GM19238 (cell line): ENCODE measurements around the gene TMTC2.
"Not testable (repeated sequence)": the region's sequence is repeated elsewhere in the genome, so short reads cannot be mapped to it uniquely, and the experiment has no call there.

Experiments used
- DNase-seq: peaks from one replicate; pipeline ENCODE4 v3.0.0; 2011; ENCODE audit warnings: low spot score; ENCODE audit not compliant: insufficient read length

The TMTC2 gene

DNA sequence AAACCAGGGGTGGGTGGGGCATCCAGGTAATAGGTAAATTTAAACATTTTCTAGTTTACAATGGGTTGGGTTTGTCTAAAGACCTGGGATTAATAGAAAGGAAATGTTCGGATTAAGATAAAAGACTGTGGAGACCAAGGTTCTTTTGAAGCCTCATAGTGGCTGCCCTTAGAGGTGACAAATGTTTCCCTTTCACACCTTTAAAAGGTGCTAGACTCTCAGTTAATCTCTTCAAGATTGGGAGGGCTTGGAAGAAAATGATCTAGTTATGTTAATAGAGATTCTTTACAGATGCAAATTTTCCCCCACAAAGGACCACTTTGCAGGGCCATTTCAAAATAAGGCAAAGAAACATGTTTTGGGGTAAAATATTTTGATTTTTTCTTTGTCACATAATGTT lies 39.0 kb downstream of the TMTC2 start:
- DNase-seq, result no peak

DNA sequence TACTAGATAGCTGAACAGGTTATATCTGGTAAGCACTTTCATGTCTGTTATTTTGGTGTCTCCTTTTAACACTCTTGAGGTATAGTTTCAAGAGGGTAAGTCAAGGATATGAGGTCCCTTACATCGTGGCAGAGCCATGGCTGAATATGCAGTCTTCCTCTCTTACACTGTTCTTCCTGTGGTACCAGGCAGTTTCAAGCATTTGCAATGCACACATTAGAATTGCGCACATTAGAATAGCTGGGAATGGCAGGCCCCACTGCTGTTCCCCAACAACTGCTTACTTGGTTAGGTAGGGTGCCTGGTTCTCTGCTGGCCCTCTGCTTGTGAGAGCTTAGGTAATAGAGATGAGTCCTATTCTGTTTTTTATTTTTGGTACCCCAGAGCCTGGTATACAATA lies 41.2 kb downstream of the TMTC2 start:
- no peak for DNase-seq

DNA sequence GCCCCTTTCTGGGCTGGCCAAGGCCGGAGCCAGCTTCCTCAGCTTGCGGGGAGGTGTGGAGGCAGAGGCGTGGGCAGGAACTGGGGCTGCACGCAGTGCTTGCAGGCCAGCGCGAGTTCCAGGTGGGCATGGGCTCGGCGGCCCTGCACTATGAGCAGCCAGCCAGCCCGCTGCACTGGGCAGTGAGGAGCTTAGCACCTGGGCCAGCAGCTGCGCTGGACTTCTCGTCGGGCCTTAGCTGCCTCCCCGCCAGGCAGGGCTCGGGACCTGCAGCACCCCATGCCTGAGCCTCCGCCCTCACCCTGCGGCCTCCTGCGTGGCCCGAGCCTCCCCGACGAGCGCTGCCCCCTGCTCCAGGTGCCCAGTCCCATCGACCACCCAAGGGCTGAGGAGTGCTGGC lies 42.0 kb downstream of the TMTC2 start:
- DNase-seq, result no peak

DNA sequence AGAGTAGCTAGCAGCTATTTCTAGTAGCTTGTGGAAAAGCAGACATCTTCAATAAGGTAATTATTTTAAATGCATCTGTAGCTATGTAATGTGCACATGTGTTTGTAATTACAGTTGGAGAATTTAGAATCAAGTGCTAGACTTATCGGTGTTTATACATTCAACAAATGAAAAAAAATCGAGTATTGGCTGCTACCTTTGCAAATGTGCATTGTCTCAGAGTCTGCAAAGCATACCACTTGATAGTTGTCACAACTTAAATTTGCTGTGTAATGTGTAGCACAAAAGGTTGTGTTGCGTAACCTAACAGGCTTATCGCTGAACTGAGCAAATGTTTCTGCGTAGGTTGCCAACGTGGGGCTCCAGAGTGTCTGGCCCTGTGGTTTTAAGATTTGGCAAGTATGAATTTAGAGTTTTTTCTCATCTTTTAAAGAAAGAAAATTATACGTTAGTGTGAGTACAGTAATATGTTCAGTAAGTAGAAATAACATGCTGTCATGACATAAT lies 44.3 kb downstream of the TMTC2 start:
- DNase-seq, result no peak

DNA sequence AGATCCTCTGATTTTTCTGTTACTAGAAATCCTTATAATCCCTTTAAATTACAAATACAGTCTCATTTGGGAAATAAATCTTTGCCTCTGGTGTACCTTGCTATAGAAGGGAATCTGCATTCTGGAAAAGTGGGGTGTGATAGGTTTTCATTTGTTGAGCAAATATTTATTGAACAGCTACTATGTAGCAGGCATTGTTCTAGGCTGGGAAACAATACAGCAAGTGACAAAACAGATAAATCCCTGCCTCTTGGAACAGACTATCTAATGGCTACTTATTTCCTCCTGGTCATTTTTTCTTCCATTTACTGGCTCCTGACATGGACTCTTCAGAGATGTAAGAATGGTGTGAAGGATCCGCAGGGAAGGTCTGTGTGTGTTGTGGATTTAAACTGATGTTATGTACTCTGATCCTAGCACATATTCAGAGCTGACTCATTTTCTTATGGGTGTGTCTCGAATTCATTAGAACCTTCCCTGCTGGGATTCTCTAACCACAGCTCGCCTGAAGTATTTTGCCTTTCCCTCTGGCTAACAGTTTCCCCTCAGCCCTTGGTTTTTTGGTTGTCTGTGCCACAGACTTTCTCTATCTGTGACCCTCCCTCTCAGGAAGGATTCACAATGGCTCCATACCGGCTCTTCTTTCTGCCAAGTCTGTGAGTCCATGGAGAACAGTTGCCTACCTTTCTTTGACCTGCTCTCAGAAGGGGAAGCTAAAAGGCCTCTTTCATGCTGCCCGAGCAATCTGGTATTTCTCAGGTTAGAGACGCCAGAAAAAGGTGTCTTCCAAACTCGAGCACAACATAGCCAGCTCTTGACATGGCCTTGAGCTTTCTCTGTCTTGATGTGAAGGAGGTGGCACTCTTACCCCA lies 53.7 kb downstream of the TMTC2 start:
- no peak for DNase-seq

DNA sequence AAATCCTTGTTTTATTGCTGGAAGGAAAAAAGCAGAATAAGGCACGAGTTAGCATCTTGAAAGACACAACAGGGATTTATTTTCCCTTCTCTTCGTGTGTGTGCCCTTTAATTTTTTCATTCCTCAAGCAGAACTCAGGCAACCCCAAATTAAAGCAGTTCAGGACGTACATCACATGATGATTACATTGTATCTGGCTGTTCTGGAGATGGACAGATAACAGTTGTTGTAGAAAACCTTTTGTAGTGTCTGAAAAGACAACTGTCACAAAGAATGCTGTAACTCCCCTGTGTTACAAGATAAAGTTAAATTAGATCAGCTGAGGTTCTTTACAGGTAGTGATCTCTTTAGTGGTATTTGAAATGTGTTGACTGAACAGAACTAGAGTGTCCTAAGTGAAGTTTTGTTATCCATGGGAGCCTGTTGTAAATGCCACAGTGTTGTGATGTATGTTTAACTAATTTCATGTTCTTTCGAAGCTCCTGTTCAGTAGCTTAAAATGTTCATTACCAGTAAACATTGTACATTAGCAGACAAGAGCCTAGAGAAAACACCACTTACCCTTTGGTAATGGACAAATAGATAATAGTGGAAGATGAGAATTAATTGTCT lies 58.5 kb downstream of the TMTC2 start:
- no peak for DNase-seq

DNA sequence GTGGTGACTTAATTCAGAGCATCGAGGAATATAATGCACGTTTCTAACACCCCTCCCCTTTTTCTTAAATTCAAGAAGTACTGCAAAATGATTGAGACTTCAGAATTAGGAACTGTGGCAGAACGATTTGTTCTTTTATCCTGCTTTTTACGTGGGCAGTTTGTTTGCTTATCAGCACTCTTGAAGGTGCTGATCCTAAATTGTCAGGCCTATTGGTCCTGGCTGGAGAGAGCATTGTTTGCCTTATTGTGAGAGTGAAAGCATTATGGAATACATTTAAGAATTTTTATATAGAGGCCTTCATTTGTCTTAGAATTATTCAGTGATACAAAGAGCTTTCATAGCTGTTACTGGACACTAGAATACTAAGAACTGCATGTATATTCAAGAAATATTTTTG lies 59.1 kb downstream of the TMTC2 start:
- no peak for DNase-seq

DNA sequence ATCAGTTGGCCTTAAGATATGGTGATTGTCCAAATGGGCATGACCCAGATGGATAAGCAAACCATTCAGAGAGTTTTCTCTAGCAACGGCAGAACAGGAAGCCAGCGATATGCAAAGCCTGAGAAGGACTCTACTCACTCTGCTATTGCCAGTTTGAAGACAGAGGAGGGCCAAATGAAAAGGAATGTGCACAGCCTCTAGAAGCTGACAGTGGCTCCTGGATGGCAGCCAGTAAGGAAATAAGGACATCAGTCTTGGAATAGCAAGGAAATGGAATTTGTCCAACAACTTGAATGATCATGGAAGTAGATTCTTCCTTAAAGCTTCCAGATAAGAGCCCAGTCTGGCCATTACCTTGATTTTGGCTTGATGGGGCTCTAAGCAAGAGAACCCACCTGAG lies 60.0 kb downstream of the TMTC2 start:
- DNase-seq, result no peak

DNA sequence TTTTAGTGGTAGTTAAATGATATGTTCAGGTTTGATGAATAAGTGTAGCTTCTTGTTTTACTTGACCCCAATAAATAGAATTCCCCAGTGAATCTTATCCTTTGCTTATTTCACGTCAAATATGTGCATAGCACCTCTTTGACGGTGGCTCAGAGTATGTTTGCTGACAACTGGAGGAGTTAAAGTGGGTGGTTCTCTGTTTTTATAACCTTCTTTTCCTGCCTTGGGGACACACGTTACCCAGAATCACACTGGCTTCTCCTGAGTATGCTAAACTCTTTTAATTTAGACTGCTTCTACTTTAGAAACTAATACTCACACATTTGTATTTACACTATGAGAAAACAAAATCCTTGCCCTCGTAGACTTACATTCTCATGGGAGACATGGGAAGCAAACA lies 62.3 kb downstream of the TMTC2 start:
- DNase-seq, result no peak

DNA sequence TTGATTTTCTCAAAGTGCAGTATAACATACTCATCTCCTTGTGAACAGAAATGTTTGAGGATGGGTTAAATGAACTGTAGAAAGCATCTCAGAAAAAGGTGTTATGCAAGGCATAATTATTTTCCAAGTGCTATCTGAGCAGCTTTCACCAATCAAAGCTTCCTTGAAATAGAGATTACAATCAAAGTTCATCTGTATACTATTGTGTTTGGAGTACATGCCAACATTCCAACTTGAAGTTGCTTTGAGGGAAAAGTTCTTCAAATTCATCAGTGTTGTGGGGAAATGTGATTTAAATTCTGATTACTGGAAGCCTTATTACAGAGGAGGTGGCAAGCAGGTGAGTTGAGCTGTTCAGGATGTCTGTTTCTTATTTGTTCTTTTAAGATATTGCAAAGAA lies 68.2 kb downstream of the TMTC2 start:
- DNase-seq, result no peak

DNA sequence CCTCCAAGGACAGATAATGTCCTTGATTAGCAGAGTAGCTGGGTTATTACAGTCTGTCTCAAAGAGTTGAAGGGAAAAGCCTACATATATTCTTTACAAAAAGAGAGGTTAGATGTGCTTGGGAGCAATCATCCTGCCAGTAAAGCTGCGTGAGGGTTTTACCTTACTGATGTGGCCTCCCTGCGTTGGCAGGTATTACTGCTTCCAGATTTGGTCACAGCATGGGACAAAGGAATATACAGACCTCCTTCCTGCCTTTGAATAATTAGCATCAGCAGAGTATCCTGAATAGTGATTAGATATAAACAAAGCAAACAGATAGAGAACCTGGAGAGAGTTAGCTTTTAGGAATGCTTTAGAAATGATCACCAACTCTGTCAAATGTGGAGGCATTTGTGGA lies 69.6 kb downstream of the TMTC2 start:
- DNase-seq, result no peak

DNA sequence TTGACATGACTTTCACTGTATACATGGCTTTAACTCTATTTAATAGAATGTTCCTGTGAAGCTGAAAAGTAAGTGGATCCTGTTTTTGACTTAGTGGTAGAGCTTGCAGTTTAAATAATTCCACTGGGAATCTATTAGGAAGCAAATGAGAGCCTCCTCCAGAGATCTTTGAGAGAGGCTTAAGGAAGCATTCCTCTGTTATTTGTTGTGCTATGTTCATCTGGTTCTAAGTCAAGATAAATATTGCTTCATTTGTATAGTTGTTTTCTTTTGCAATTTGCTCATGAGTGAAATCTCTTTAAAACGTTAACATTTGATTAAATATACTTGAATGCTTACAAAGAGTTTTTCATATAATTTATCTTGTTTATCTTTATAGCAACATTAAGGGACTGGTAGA lies 70.4 kb downstream of the TMTC2 start:
- no peak for DNase-seq

DNA sequence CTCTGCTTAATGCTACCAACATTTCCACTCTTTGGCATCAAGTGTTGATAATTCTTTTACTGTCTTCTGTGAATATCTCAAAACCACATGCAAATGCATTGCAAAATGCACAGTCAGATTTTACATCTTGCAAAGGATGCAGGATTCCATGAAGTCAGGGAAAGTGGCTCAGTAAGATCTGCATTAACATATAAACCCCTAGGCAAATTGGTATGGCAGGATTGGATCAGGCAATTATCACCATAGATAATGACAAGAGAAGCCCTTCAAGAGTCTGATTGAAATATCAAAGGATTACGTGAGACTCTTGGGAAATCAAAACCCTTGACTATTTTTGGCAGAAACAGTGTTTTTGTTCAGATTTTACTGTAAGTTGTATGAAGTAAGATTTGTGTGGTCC lies 71.0 kb downstream of the TMTC2 start:
- DNase-seq, result no peak

DNA sequence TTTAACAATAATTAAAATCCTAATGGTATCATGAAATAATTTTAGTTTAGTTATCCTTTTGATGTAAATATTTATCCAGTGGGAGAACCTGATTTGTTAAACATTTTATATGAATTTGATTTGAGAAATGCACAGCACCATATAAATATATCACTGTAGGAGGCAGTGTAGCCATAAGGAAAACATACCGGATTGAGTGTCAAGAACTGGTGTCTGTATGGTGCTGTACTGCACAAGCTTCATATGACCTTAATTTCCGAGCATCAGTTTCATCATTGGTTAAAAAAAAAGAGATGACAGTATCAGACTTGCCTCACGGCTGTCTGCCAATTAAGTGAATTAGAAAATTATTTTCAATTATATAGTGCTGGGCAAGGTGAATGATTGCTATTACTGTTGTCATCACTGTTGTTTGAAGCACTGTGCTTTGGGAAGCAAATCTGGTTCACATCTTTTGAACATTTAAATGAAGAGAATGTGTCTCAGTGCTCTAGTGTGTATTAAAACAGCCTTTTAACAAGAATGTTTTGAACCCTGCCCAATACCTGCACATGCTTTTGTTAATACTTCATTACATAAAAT lies 72.1 kb downstream of the TMTC2 start:
- no peak for DNase-seq

DNA sequence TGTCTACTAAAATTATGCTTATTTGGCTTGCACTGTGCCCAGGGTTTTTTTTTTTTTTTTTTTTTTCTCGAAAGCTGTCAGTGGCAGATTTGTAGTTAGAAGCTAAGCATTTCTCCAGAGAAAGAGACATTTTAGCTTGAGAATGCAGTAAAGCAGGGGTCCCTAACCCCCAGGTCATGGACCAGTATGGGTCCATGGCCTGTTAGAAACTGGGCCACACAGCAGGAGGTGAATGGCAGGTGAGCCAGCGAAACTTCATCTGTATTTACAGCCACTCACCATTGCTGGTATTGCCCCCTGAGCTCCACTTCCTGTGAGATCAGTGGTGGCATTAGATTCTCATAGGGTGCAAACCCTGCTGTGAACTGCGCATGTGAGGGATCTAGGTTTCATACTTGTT lies 73.7 kb downstream of the TMTC2 start:
- DNase-seq, result no peak

DNA sequence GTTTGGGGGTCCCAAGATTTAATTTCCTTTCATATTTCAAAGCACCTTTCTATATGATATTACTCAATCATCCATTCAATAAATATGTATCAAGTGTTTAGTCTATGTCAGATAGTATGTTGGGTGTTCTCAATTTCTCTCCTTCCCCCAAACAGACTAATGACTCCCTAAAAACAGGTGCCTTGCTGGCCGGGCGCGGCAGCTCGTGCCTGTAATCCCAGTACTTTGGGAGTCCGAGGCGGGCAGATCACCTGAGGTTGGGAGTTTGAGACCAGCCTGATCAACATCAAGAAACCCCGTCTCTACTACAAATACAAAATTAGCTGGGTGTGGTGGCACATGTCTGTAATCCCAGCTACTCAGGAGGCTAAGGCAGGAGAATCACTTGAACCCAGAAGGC lies 78.5 kb downstream of the TMTC2 start:
- DNase-seq, result not testable (repeated sequence)

DNA sequence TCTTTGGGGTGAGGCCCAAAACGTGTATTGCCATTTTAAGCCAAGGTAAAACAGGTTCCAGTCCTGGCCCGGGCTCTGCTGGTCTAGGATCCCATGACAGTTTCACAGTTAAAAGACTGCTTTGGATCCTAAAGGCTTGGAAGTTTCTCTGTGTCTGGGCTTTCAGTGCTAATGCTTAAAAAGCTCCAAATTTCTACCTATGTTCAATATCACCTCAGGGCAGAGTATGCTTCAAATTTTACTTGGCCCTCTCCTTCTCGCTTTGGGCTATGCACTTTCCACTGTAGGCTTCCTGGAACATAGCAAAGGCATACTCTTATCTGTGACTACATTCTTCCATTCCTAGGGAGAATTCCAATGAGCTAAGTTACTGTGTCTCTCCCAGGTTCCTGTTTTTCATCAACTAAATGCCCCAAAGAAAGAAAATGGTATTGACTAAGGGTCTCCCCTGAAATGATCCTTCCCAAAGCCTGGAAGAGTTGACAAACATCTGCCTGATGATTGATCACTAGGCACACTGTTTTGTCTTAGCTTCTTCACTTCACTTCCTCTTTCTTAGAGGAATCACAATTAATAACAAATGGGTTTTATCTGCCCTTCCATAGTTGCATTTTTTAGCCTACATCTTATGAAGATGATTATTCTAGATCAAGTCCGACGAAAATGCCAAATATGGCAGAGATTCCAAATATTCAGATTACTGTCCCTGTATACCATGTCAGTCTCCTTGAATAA lies 79.4 kb downstream of the TMTC2 start:
- DNase-seq, result no peak

DNA sequence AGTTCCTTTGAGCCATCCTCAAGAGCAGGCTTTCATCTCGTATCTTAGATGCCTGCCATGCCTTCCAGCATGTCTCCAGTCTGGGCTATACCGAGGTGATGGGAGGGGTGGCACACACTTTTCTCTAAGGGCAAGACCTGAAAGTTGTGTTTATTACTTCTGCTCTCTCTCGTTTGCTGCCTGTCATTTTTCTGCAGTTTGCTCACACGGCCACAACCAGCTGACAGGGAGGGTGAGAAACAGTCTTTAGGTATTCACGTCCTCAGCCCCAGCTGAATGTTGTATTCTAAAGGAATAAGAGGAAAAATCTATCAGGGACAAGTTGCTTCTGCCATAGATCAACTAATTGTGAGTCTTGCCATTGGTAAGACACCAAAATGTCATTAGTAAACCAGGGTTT lies 88.0 kb downstream of the TMTC2 start:
- no peak for DNase-seq

DNA sequence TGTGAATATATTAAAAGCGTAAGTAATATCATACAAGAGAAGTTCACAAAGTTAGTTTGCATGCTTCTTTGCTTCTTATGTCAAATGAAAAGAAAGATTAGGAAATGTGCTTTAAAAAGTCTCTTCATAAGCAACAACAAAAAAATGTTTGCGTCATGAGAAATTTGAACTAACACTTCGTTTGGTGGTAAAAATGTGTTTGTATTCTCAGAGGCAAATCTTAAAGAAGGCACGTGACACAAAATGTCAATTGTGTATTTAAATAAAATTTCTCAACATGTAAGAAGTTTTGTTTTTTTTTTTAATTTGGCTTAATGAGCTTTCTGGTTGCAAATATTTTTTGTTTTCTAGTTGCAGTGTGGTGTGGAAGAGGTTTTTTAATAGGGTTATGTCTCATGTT lies 93.8 kb downstream of the TMTC2 start:
- no peak for DNase-seq

DNA sequence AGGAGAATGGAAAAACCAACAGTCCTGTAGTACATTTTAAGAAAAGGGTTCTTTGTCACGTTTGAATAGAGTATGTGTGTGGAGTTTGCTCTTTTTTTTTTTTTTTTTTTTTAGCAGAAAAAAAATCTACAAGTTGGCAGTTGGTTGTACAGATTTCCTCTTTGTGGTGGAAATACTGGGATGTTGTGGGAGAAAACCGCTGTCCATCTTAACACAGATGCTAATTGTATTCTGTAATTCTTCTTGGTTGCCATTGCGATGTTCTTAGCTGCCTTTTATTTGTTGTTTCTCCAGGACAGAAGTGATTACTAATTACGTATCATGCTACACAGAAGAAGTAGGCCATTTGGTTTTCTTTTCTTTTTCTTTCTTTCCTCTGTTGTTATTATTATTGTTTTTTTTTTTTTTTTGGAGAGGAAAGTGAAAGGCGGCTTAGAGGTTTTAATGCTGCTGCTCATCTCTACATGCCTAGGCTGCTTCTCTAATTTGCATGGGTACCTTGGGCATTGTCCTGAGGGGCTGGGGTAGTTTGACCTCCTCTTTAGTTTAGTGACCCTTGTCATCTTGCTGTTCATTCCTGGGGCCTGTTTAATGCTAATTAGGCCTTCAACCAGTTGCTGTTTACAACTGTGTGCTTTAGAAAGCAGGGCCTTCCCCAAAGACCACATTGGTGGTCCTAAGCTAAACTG lies 94.7 kb downstream of the TMTC2 start:
- no peak for DNase-seq

DNA sequence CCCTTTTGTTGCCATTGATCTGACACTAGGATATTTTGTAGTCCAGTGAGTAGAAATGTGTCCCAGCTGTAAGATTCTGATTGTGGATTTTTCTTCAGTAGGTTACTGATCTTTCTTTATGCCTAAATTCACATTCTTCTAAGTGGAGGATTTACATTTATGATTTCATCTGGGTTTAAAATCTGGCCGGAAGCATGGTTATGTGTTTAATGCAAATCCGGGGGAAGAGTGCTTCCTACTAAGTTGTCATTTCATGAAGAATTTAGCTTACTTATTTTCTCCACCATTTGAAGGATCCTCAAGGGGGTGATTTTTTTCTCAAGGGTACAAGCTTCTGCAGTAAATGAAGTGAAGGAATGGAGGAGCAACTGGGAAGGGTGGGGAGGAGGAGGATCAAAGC lies 96.7 kb downstream of the TMTC2 start:
- no peak for DNase-seq
